Progenitor cell of endocrine pancreas (in vitro differentiated cells): ENCODE results near the gene ATRAID. TPM values are rescaled to one million over a fixed set of nuclear protein-coding genes. Genes with fewer than 3 reads are reported as not detected.

Experiments used
- DNase-seq: peaks from one replicate; pipeline ENCODE4 v3.0.0; 2021; ENCODE audit warnings: low spot score; ENCODE audit not compliant: unreplicated experiment
- H3K27ac Mint-ChIP-seq: 2 replicates; pipeline ENCODE4 v1.8.0; 2021; ENCODE audit warnings: mild to moderate bottlenecking, moderate library complexity, mixed read lengths
- H3K27me3 Mint-ChIP-seq: 2 replicates; pipeline ENCODE4 v1.8.0; 2021; ENCODE audit warnings: mixed read lengths
- H3K36me3 Mint-ChIP-seq: 2 replicates; pipeline ENCODE4 v1.8.0; 2022; ENCODE audit warnings: mixed read lengths; ENCODE audit not compliant: insufficient read depth
- H3K4me1 Mint-ChIP-seq: 2 replicates; pipeline ENCODE4 v1.8.0; 2021; ENCODE audit warnings: low read depth, mixed read lengths
- H3K4me3 Mint-ChIP-seq: 2 replicates; pipeline ENCODE4 v1.8.0; 2021; ENCODE audit warnings: low read depth, mild to moderate bottlenecking, moderate library complexity, mixed read lengths
- H3K9me3 Mint-ChIP-seq: 2 replicates; pipeline ENCODE4 v1.8.0; 2021; ENCODE audit warnings: low read depth, mixed read lengths
- total RNA-seq: library from RNA; stranded (reverse); gene quantifications from 2 replicates; pipeline ENCODE4 v1.2.1, GENCODE V29; 2021
- TF ChIP-seq, protein P1 (sequence below): fragments of 200-600 bp; sonication (generic); IDR thresholded peaks from one replicate; pipeline ENCODE4 v1.5.0; 2021; ENCODE audit warnings: antibody characterized with exemption, mild to moderate bottlenecking; ENCODE audit not compliant: unreplicated experiment

ATRAID gene
- total RNA-seq, 1 donor from 2014 or later = 107 TPM

DNA sequence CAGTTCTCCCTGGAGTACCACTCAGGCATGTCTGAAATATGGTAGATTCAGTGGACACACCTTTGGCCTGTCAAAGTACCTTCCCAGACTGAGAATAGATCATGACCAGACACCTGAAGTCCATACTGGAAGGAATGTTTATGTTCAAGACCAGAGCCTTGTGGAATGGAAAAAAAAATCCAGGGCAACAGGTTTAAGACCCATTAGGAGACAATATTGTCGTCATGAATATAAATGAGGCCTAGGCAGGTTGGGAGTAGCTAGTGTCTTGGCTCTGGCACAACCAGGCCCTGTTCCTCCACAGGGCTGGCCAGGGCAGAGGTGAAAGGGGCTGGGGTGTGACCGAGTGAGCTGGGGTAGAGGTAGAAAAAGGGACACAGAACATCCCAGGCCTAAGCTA is 13.2 kb upstream of the ATRAID start:
- TF ChIP-seq, protein P1, sequence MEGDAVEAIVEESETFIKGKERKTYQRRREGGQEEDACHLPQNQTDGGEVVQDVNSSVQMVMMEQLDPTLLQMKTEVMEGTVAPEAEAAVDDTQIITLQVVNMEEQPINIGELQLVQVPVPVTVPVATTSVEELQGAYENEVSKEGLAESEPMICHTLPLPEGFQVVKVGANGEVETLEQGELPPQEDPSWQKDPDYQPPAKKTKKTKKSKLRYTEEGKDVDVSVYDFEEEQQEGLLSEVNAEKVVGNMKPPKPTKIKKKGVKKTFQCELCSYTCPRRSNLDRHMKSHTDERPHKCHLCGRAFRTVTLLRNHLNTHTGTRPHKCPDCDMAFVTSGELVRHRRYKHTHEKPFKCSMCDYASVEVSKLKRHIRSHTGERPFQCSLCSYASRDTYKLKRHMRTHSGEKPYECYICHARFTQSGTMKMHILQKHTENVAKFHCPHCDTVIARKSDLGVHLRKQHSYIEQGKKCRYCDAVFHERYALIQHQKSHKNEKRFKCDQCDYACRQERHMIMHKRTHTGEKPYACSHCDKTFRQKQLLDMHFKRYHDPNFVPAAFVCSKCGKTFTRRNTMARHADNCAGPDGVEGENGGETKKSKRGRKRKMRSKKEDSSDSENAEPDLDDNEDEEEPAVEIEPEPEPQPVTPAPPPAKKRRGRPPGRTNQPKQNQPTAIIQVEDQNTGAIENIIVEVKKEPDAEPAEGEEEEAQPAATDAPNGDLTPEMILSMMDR = no peak
- peak overlapping the region; percentile 59 for H3K27ac Mint-ChIP-seq
- H3K9me3 Mint-ChIP-seq = no peaks in the 10 kb centered on the region
- peaks cover 3% of the 10 kb centered on the region for H3K36me3 Mint-ChIP-seq
- no peak overlapping the region for H3K4me3 Mint-ChIP-seq
- no peaks in the 10 kb centered on the region for H3K27me3 Mint-ChIP-seq
- DNase-seq = no peak
- peaks cover 3% of the 10 kb centered on the region for H3K4me1 Mint-ChIP-seq

DNA sequence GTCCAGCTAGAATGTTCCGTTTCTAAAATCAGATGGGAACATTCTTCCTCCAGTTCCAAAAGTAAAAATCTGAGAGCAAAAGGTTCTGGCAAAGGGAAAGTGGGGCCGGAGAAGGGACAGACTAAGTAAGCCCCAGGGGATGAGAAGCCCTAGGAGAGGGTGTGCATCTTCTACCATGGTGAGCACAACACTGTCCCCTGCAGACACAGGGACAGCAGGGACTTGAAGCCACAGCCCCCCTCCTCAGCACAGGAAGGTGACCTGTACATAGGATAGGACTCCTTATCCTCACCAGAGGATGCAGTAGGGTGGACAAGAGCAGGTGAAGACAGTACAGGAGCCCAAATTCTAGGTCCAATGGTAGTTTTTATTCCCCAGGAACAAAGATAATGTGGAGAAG is 12.6 kb upstream of the ATRAID start:
- Mint-ChIP-seq H3K27me3 (no peaks in the 10 kb centered on the region), H3K4me1 (peaks cover 3% of the 10 kb centered on the region), H3K9me3 (no peaks in the 10 kb centered on the region), H3K4me3 (no peak overlapping the region), H3K27ac (no peak overlapping the region), H3K36me3 (peaks cover 4% of the 10 kb centered on the region)
- TF ChIP-seq, protein P1 = no peak
- DNase-seq = no peak

GRCh38 chr2:27201675-27202074 is 10.2 kb upstream of the ATRAID start:
- Mint-ChIP-seq H3K9me3 (no peaks in the 10 kb centered on the region), H3K27ac (no peak overlapping the region), H3K27me3 (no peaks in the 10 kb centered on the region), H3K36me3 (peaks cover 12% of the 10 kb centered on the region), H3K4me3 (no peak overlapping the region), H3K4me1 (peaks cover 1% of the 10 kb centered on the region)
- TF ChIP-seq, protein P1 = no peak
- no peak for DNase-seq

GRCh38 chr2:27202854-27203253 is 9.0 kb upstream of the ATRAID start:
- TF ChIP-seq, protein P1 = no peak
- no peaks in the 10 kb centered on the region for H3K9me3 Mint-ChIP-seq
- no peaks in the 10 kb centered on the region for H3K27me3 Mint-ChIP-seq
- DNase-seq = no peak
- H3K4me1 Mint-ChIP-seq = peaks cover 1% of the 10 kb centered on the region
- no peak overlapping the region for H3K27ac Mint-ChIP-seq
- H3K4me3 Mint-ChIP-seq = no peak overlapping the region
- H3K36me3 Mint-ChIP-seq = peaks cover 12% of the 10 kb centered on the region

DNA sequence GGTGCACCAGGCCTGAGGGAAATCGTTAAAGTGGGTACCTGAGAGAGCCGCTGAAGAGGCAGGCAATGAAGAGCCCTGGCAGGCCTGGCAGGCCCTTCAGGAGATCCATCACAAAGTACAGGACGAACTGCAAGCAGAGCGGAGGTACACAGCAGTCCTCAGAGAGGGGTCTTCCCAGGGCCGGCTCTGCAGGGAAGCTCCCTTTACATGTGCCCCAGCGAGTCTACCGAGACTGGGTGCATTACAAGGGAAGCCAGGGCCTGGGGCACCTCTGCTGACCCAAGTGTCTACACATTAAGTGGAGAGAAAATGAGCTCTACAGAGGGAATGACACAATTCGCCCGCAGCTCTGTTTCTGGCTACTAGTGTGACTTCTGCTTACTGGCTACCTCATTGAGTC is 8.1 kb upstream of the ATRAID start:
- no peak overlapping the region for H3K27ac Mint-ChIP-seq
- no peak overlapping the region for H3K4me3 Mint-ChIP-seq
- H3K9me3 Mint-ChIP-seq = no peaks in the 10 kb centered on the region
- H3K4me1 Mint-ChIP-seq = peaks cover 1% of the 10 kb centered on the region
- H3K27me3 Mint-ChIP-seq = no peaks in the 10 kb centered on the region
- no peak for DNase-seq
- peaks cover 11% of the 10 kb centered on the region for H3K36me3 Mint-ChIP-seq
- TF ChIP-seq, protein P1 = no peak
